ENCODE data around the gene C16orf86.

DNA sequence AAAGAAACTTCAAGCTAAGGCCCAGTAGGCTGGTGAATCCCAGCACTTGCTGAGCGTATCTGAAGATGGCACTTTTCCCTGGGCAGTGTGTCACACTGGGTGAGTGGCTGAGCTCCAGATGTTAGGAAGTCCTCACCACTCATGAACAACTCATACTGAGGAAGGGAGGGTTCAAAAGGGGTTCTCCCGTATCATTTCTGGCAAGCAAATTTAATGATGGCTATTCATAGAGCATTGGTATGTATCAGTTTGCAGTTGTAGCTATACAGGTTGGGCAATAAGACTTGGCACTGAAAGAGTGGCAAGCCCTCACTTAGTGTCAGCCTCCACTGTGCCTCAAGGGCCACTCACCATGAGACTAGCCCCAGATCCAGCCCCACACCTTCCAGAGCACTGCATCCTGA, 41.8 kb downstream of the C16orf86 start:
- TF ChIP-seq CTCF (IDR thresholded peaks at IDR 0.05) (no peak), POLR2A (IDR thresholded peaks at IDR 0.05) (no peak)

Measured in Peyer's patch (tissue), 4 donors.